IMR-90 (cell line): Measurements from ENCODE around the gene ZNF280B. TPM values are rescaled to one million over a fixed set of nuclear protein-coding genes. Genes with fewer than 3 reads are reported as not detected.
A peak's percentile ranks its signal among the peaks of the same experiment; 100 is the strongest.

Experiments used
- BHLHE40 ChIP-seq: fragments of 150-350 bp; IDR thresholded peaks from 2 replicates; pipeline ENCODE4 v1.6.1; 2016; ENCODE audit warnings: mild to moderate bottlenecking, low read depth, low read length
- CEBPB ChIP-seq: IDR thresholded peaks from 2 replicates; pipeline ENCODE4 v1.6.1; 2012; ENCODE audit warnings: low read depth, low read length, improper control_type of control experiment
- NFE2L2 ChIP-seq: fragments of 150-350 bp; IDR thresholded peaks from 2 replicates; pipeline ENCODE4 v1.6.1; 2016; ENCODE audit warnings: low read depth, mild to moderate bottlenecking, low read length
- POLR2A ChIP-seq: IDR thresholded peaks from 2 replicates; pipeline ENCODE4 v1.6.1; 2012; ENCODE audit warnings: mild to moderate bottlenecking, low read depth, low read length
- SMC3 ChIP-seq: fragments of 150-350 bp; IDR thresholded peaks from 2 replicates; pipeline ENCODE4 v1.6.1; 2016; ENCODE audit warnings: low read depth, mild to moderate bottlenecking, antibody characterized with exemption, low read length, moderate library complexity
- polyA plus RNA-seq, 3 experiments: library from polyadenylated mRNA; depleted of rRNA; stranded (reverse); fragments of >200 nt; gene quantifications; 2 replicates each; pipeline ENCODE4 v1.2.3, GENCODE V29; 2012; ENCODE audit warnings: low replicate concordance in 1 of 3
- total RNA-seq: library from RNA; depleted of rRNA; stranded (reverse); fragments of >200 nt; gene quantifications from 2 replicates; pipeline ENCODE4 v1.2.3, GENCODE V29; 2012
- TF ChIP-seq, protein P1 (sequence below): conservative IDR thresholded peaks from 2 replicates; pipeline ENCODE4 v1.5.1; 2012; ENCODE audit warnings: mild to moderate bottlenecking, low read depth, low read length, improper control_type of control experiment

ZNF280B gene
- total and polyA plus RNA-seq, 2 of the 4 experiments (the other 2 are of a cell fraction): 0.65 to 1.4 TPM

DNA sequence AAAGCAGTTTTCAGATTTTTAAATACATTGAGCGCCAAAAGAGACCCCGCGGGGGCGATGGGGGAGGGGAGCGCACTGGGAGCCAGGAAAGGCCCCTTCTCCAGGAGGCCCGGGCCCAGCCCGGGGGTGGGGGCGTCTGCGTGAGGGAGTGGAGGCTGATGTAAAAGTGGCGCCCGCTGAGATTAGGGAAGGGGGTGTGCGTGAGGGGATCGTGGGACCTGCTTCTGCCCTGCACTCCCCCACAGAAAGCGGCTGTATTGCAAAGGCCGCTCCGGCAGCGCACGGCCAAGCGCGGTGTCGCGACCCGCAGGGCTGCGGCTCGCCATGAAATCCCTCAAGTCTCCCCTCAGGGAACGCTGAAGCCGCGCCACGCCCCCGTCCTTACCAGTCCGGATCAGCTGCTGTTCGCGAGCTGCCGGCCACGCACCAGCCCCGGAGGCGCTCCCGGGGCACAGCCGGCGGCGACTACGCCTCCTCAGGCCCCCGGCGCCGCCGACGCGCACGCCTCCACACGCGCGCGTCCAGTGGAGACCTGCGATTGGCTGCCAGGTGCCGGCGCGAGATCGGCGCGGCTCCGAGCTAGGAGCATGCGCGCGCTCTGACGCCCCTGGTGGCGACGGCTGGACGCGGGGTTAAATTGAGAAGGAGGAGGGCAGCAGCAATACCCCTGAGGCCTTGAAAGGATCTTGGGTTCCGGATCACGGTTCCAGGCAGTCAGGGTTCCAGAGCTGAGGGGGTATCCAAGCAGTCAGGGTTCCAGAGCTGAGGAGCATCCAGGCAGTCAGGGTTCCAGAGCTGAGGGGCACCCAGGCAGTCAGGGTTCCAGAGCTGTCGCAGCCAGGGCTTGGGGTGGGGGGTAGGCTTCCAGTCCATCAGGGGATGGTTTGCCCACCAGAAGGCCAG lies at the start of gene ZNF280B (continued):
- TF ChIP-seq NFE2L2 (no peak), BHLHE40 (peak; percentile 34; the same call in 1 of the 2 replicates), CEBPB (no peak), POLR2A (no peak), SMC3 (no peak)
- TF ChIP-seq, protein P1, sequence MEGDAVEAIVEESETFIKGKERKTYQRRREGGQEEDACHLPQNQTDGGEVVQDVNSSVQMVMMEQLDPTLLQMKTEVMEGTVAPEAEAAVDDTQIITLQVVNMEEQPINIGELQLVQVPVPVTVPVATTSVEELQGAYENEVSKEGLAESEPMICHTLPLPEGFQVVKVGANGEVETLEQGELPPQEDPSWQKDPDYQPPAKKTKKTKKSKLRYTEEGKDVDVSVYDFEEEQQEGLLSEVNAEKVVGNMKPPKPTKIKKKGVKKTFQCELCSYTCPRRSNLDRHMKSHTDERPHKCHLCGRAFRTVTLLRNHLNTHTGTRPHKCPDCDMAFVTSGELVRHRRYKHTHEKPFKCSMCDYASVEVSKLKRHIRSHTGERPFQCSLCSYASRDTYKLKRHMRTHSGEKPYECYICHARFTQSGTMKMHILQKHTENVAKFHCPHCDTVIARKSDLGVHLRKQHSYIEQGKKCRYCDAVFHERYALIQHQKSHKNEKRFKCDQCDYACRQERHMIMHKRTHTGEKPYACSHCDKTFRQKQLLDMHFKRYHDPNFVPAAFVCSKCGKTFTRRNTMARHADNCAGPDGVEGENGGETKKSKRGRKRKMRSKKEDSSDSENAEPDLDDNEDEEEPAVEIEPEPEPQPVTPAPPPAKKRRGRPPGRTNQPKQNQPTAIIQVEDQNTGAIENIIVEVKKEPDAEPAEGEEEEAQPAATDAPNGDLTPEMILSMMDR: peak; percentile 71
